SK-N-SH (cell line): Measurements from ENCODE around the gene NR2F1-AS1.

Source experiments
- CTCF ChIP-seq: fragments of 200-600 bp; sonication (generic); IDR thresholded peaks from 2 replicates; pipeline ENCODE4 v1.6.1; 2017; ENCODE audit warnings: antibody characterized with exemption, mild to moderate bottlenecking, moderate library complexity
- JUND ChIP-seq: IDR thresholded peaks from 2 replicates; pipeline ENCODE4 v1.4.0; 2012
- MXI1 ChIP-seq: IDR thresholded peaks from 2 replicates; pipeline ENCODE4 v1.6.1; 2012; ENCODE audit warnings: mild to moderate bottlenecking, low read depth, low read length, improper control_type of control experiment
- TF ChIP-seq, protein P1 (sequence below): IDR thresholded peaks from 2 replicates; pipeline ENCODE4 v1.6.1; 2012; ENCODE audit warnings: mild to moderate bottlenecking, low read depth, low read length, moderate library complexity

- TF ChIP-seq, protein P1, sequence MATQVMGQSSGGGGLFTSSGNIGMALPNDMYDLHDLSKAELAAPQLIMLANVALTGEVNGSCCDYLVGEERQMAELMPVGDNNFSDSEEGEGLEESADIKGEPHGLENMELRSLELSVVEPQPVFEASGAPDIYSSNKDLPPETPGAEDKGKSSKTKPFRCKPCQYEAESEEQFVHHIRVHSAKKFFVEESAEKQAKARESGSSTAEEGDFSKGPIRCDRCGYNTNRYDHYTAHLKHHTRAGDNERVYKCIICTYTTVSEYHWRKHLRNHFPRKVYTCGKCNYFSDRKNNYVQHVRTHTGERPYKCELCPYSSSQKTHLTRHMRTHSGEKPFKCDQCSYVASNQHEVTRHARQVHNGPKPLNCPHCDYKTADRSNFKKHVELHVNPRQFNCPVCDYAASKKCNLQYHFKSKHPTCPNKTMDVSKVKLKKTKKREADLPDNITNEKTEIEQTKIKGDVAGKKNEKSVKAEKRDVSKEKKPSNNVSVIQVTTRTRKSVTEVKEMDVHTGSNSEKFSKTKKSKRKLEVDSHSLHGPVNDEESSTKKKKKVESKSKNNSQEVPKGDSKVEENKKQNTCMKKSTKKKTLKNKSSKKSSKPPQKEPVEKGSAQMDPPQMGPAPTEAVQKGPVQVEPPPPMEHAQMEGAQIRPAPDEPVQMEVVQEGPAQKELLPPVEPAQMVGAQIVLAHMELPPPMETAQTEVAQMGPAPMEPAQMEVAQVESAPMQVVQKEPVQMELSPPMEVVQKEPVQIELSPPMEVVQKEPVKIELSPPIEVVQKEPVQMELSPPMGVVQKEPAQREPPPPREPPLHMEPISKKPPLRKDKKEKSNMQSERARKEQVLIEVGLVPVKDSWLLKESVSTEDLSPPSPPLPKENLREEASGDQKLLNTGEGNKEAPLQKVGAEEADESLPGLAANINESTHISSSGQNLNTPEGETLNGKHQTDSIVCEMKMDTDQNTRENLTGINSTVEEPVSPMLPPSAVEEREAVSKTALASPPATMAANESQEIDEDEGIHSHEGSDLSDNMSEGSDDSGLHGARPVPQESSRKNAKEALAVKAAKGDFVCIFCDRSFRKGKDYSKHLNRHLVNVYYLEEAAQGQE: no peak
- TF ChIP-seq CTCF (no peak), JUND (no peak), MXI1 (no peak)
These were observed 8.3 kb upstream of the NR2F1-AS1 start for GRCh38 chr5:93589152-93589828.
